B cell (primary cell): ENCODE measurements around the gene CD44. TPM values are rescaled to one million over a fixed set of nuclear protein-coding genes. Genes with fewer than 3 reads are reported as not detected.

ENCODE experiments used
- ATAC-seq: fragments of 200-7000 bp; cut with Tn5 transposase; one replicate; pipeline ENCODE4 v1.10.0; 2021; ENCODE audit warnings: low read depth, mild to moderate bottlenecking, moderate number of reproducible peaks, moderate library complexity
- CTCF ChIA-PET: fragments of 350-600 bp; sonication (Branson Sonifier 250); formaldehyde crosslinking; loops from one replicate; lab custom pipeline; 2021; ENCODE audit warnings: antibody characterized with exemption, inconsistent platforms; lab: Charles Lee
- POLR2A ChIA-PET: fragments of 350-600 bp; sonication (Branson Sonifier 250); formaldehyde crosslinking; loops from one replicate; lab custom pipeline; 2021; ENCODE audit warnings: antibody characterized with exemption; lab: Charles Lee
- DNase-seq: peaks from one replicate; pipeline ENCODE4 v3.0.0; 2013
- H2AFZ ChIP-seq: 2 replicates; pipeline ENCODE4 v1.6.1; 2012; ENCODE audit warnings: mild to moderate bottlenecking, low read depth, low read length; ENCODE audit not compliant: insufficient read depth, poor library complexity, severe bottlenecking
- H3K27ac ChIP-seq, 2 donors: 1 replicate in 1 of 2; 2 replicates in 1 of 2; pipeline ENCODE4 v1.5.1; 2012 to 2013; ENCODE audit warnings: low read length in 2 of 2, mild to moderate bottlenecking in 2 of 2, moderate library complexity in 1 of 2
- H3K27me3 ChIP-seq, 4 experiments: fragments of 200-600 bp in 1 of 4; sonication (generic) in 1 of 4; replicated peaks in 1 of 4; 1 replicate in 2 of 4; 2 replicates in 2 of 4; pipeline versions ENCODE4 v1.6.1 to v1.7.0; 2013 to 2016; ENCODE audit warnings: low read length in 3 of 4, mild to moderate bottlenecking in 2 of 4, mixed read lengths in 1 of 4, moderate library complexity in 1 of 4; ENCODE audit not compliant: insufficient read depth in 4 of 4, control insufficient read depth in 3 of 4; ENCODE audit errors: control extremely low read depth in 1 of 4
- H3K36me3 ChIP-seq, 2 experiments: replicated peaks in 1 of 2; 1 replicate in 1 of 2; 2 replicates in 1 of 2; pipeline versions ENCODE4 v1.6.1 to v1.7.1; 2013; ENCODE audit warnings: low read length in 1 of 2; ENCODE audit not compliant: insufficient read depth in 2 of 2, control insufficient read depth in 1 of 2; ENCODE audit errors: control extremely low read depth in 1 of 2, extremely low read depth in 1 of 2
- H3K4me1 ChIP-seq, 2 donors: fragments of 200-600 bp in 1 of 2; sonication (generic) in 1 of 2; 1 replicate in 1 of 2; 2 replicates in 1 of 2; pipeline versions ENCODE4 v1.5.1 to v1.6.1; 2013 to 2017; ENCODE audit warnings: low read length in 2 of 2; ENCODE audit not compliant: control insufficient read depth in 2 of 2, insufficient read depth in 2 of 2
- H3K4me2 ChIP-seq: replicated peaks from 2 replicates; pipeline ENCODE3; 2012; ENCODE audit warnings: mild to moderate bottlenecking, low read depth, low read length; ENCODE audit not compliant: poor library complexity, severe bottlenecking
- H3K4me3 ChIP-seq, 5 experiments: fragments of 200-600 bp in 1 of 5; sonication (generic) in 1 of 5; 1 replicate in 3 of 5; 2 replicates in 2 of 5; pipeline versions ENCODE4 v1.5.1 to v1.7.0; 2011 to 2016; ENCODE audit warnings: low read length in 4 of 5, mild to moderate bottlenecking in 4 of 5, low read depth in 2 of 5, control low read depth in 1 of 5, moderate library complexity in 1 of 5; ENCODE audit not compliant: insufficient read depth in 1 of 5; ENCODE audit errors: control extremely low read depth in 1 of 5, extremely low read depth in 1 of 5
- H3K79me2 ChIP-seq: fragments of 200-600 bp; sonication (generic); one replicate; pipeline ENCODE4 v1.6.0; 2016; ENCODE audit warnings: low read length; ENCODE audit not compliant: control insufficient read depth, insufficient read depth
- H3K9ac ChIP-seq: fragments of 200-600 bp; sonication (generic); 2 replicates; pipeline ENCODE4 v1.6.1; 2017; ENCODE audit warnings: mild to moderate bottlenecking, low read length, moderate library complexity
- H3K9me3 ChIP-seq, 3 donors: one replicate each; pipeline versions ENCODE4 v1.6.1 to v1.7.1; 2013; ENCODE audit warnings: low read length in 2 of 3; ENCODE audit not compliant: control insufficient read depth in 2 of 3, insufficient read depth in 1 of 3; ENCODE audit errors: control extremely low read depth in 1 of 3
- H4K20me1 ChIP-seq: 2 replicates; pipeline ENCODE4 v1.6.0; 2012; ENCODE audit warnings: mild to moderate bottlenecking, low read length; ENCODE audit not compliant: insufficient read depth, control insufficient read depth, poor library complexity, severe bottlenecking
- H3K27ac Mint-ChIP-seq: one replicate; pipeline ENCODE4 v1.8.0; 2021; ENCODE audit warnings: mixed read lengths
- H3K27me3 Mint-ChIP-seq: one replicate; pipeline ENCODE4 v1.8.0; 2021; ENCODE audit warnings: mixed read lengths
- H3K4me1 Mint-ChIP-seq: one replicate; pipeline ENCODE4 v1.8.0; 2021; ENCODE audit warnings: mixed read lengths
- H3K4me3 Mint-ChIP-seq: one replicate; pipeline ENCODE4 v1.8.0; 2021; ENCODE audit warnings: mixed read lengths
- H3K9me3 Mint-ChIP-seq: one replicate; pipeline ENCODE4 v1.8.0; 2022; ENCODE audit warnings: mixed read lengths; ENCODE audit not compliant: insufficient read depth
- EZH2 ChIP-seq: IDR thresholded peaks from 2 replicates; pipeline ENCODE4 v1.6.1; 2012; ENCODE audit warnings: borderline replicate concordance, low read depth, mild to moderate bottlenecking, moderate library complexity, low read length; ENCODE audit not compliant: insufficient read depth, poor library complexity, severe bottlenecking
- WGBS: methylation state at CpG from one replicate; pipeline ENCODE4 v1.1.5; 2013; ENCODE audit warnings: missing lambda C conversion rate; ENCODE audit not compliant: insufficient coverage; 5-methylcytosine and 5-hydroxymethylcytosine counted together
- intact Hi-C: fragments of 100-400 bp; cut with micrococcal nuclease; formaldehyde crosslinking; loops from one replicate; pipeline ENCODE4 v1.10.0; 2022
- polyA plus RNA-seq: library from polyadenylated mRNA; depleted of rRNA; stranded (reverse); fragments of >200 nt; gene quantifications from 2 replicates; pipeline ENCODE4 v1.2.3, GENCODE V29; 2012
- total RNA-seq, 2 donors: library from RNA; stranded (reverse); fragments of 120-200 nt in 1 of 2; gene quantifications; 1 replicate in 1 of 2; 2 replicates in 1 of 2; pipeline versions ENCODE4 v1.2.3 to v1.2.4, GENCODE V29; 2013 to 2022
- TF ChIP-seq, protein P1 (sequence below): fragments of 200-600 bp; IDR thresholded peaks from one replicate; pipeline ENCODE4 v1.8.0; 2022; ENCODE audit warnings: antibody characterized with exemption, mild to moderate bottlenecking

The CD44 gene
- total and polyA plus RNA-seq, 2 donors (not counting 1 experiment from before 2014, with no cell fraction given) = 261 to 896 TPM

DNA sequence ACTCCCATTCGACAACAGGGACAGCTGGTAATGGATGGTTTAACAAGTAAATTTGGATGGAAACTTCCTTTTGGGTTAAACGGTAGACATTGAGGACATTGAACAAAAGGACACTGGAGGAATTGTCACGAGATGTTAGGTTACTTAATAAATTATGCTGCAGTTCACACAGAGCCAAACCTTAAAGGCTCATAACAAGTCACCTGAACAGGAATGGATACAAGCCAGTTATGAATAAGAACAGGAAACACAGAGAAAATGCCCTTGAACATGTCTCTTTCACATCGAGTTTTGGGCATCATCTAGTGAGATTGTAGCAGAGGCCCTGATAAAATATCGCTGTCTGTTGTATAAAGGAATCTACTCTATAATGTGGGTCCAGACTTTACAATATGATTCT is 65.6 kb downstream of the CD44 start:
- no CpG with 5 or more reads among the region's 5 CpGs for WGBS
- intact Hi-C loops = no loop called here
- POLR2A ChIA-PET = no interaction called here
- no peak for DNase-seq
- CTCF ChIA-PET = no interaction called here
- ATAC-seq = no peak
- Histone ChIP-seq H3K36me3 (peaks cover 2 to 89% of the 10 kb centered on the region in 2 experiments), H3K79me2 (peaks cover 31% of the 10 kb centered on the region), H3K27me3 (no peaks in the 10 kb centered on the region), H3K4me1 (no peaks in the 10 kb centered on the region), H3K27ac (peak overlapping the region in 1 of 2 donors; percentile 13), H3K9ac (no peak overlapping the region), H3K4me3 (no peak overlapping the region), H4K20me1 (no peaks in the 10 kb centered on the region), H3K4me2 (no peak overlapping the region), H3K9me3 (no peaks in the 10 kb centered on the region), H2AFZ (no peak overlapping the region)
- H3K9me3 Mint-ChIP-seq = no peaks in the 10 kb centered on the region
- H3K4me1 Mint-ChIP-seq = peaks cover 25% of the 10 kb centered on the region
- no peak overlapping the region for H3K4me3 Mint-ChIP-seq
- no peaks in the 10 kb centered on the region for H3K27me3 Mint-ChIP-seq
- TF ChIP-seq, protein P1, sequence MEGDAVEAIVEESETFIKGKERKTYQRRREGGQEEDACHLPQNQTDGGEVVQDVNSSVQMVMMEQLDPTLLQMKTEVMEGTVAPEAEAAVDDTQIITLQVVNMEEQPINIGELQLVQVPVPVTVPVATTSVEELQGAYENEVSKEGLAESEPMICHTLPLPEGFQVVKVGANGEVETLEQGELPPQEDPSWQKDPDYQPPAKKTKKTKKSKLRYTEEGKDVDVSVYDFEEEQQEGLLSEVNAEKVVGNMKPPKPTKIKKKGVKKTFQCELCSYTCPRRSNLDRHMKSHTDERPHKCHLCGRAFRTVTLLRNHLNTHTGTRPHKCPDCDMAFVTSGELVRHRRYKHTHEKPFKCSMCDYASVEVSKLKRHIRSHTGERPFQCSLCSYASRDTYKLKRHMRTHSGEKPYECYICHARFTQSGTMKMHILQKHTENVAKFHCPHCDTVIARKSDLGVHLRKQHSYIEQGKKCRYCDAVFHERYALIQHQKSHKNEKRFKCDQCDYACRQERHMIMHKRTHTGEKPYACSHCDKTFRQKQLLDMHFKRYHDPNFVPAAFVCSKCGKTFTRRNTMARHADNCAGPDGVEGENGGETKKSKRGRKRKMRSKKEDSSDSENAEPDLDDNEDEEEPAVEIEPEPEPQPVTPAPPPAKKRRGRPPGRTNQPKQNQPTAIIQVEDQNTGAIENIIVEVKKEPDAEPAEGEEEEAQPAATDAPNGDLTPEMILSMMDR = no peak
- no peak for TF ChIP-seq EZH2
- H3K27ac Mint-ChIP-seq = no peak overlapping the region

DNA sequence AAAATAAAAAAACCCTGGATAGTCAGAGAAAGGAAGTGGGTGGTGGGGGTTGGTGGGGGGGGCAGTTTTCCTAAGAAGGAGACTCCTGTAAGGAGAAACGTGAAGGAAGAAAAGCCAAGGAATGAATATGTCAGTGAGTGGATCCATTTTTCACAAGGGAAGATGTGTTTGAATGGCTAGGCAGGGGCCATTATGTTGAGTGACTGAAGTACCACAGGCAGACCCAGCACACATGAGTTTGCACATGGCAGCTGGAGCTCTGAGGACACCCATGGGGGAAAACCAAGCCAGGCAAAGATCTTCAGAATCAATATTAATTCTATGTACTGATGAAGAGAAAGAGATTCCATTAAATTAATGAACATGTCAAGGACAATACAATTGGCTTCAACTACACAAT is 67.6 kb downstream of the CD44 start:
- Histone ChIP-seq H3K9ac (no peak overlapping the region), H4K20me1 (no peaks in the 10 kb centered on the region), H3K79me2 (peaks cover 28% of the 10 kb centered on the region), H2AFZ (no peak overlapping the region), H3K4me3 (no peak overlapping the region), H3K9me3 (peaks cover 0 to 3% (median 0%) of the 10 kb centered on the region in 3 donors), H3K4me2 (no peak overlapping the region), H3K4me1 (peaks cover 7 to 8% of the 10 kb centered on the region in 2 donors), H3K36me3 (peaks cover 3 to 88% of the 10 kb centered on the region in 2 experiments), H3K27me3 (no peaks in the 10 kb centered on the region), H3K27ac (no peak overlapping the region)
- no peak for DNase-seq
- H3K27me3 Mint-ChIP-seq = no peaks in the 10 kb centered on the region
- POLR2A ChIA-PET = interaction anchor here (0.6 kb wide), 1 partner anchor 65 kb away, joined by 4 read pairs; no protein-coding TSS in a partner anchor
- H3K9me3 Mint-ChIP-seq = no peaks in the 10 kb centered on the region
- no peak for ATAC-seq
- peaks cover 35% of the 10 kb centered on the region for H3K4me1 Mint-ChIP-seq
- H3K4me3 Mint-ChIP-seq = no peak overlapping the region
- intact Hi-C loops = no loop called here
- H3K27ac Mint-ChIP-seq = peak overlapping the region; percentile 69
- whole genome bisulfite sequencing = 100% methylated on average over 1 of the region's 1 CpG
- TF ChIP-seq EZH2 = no peak
- TF ChIP-seq, protein P1 = no peak
- CTCF ChIA-PET = no interaction called here
